Neural progenitor cell (in vitro differentiated cells): ENCODE results near the gene SLC2A10. TPM values are rescaled to one million over a fixed set of nuclear protein-coding genes. Genes with fewer than 3 reads are reported as not detected.

Source experiments
- DNase-seq: peaks from one replicate; pipeline ENCODE4 v3.0.0-alpha.2; 2016; ENCODE audit warnings: low spot score
- H2AFZ ChIP-seq: fragments of 200-600 bp; sonication (generic); replicated peaks from 2 replicates; pipeline ENCODE4 v1.6.1; 2016; ENCODE audit warnings: antibody characterized with exemption
- H3F3A ChIP-seq: fragments of 200-600 bp; sonication (generic); 2 replicates; pipeline ENCODE4 v1.6.1; 2016; ENCODE audit warnings: antibody characterized with exemption, low read depth
- H3K27ac ChIP-seq: fragments of 200-600 bp; sonication (generic); 2 replicates; pipeline ENCODE4 v1.5.1; 2016; ENCODE audit warnings: mild to moderate bottlenecking
- H3K27me3 ChIP-seq: fragments of 200-600 bp; sonication (generic); 2 replicates; pipeline ENCODE4 v1.6.1; 2016; ENCODE audit warnings: mild to moderate bottlenecking, moderate library complexity
- H3K36me3 ChIP-seq: fragments of 200-600 bp; sonication (generic); 2 replicates; pipeline ENCODE4 v1.5.1; 2016
- H3K4me1 ChIP-seq: fragments of 200-600 bp; sonication (generic); 2 replicates; pipeline ENCODE4 v1.6.1; 2016; ENCODE audit warnings: mixed run types
- H3K4me2 ChIP-seq: fragments of 200-600 bp; sonication (generic); 2 replicates; pipeline ENCODE4 v1.6.1; 2016
- H3K4me3 ChIP-seq: fragments of 200-600 bp; sonication (generic); 2 replicates; pipeline ENCODE4 v1.5.1; 2016
- H3K79me2 ChIP-seq: fragments of 200-600 bp; sonication (generic); 2 replicates; pipeline ENCODE4 v1.6.1; 2016; ENCODE audit warnings: low read depth
- H3K9ac ChIP-seq: fragments of 200-600 bp; sonication (generic); 2 replicates; pipeline ENCODE4 v1.6.1; 2016
- H3K9me3 ChIP-seq: fragments of 200-600 bp; sonication (generic); 2 replicates; pipeline ENCODE4 v1.5.1; 2016; ENCODE audit warnings: low read depth
- H4K20me1 ChIP-seq: fragments of 200-600 bp; sonication (generic); 2 replicates; pipeline ENCODE4 v1.6.1; 2016; ENCODE audit warnings: low read depth
- H3K27ac Mint-ChIP-seq: 3 replicates; pipeline ENCODE4 v1.8.0; 2021; ENCODE audit warnings: mixed read lengths
- H3K27me3 Mint-ChIP-seq: 2 replicates; pipeline ENCODE4 v1.8.0; 2022; ENCODE audit warnings: low read depth, mild to moderate bottlenecking, inconsistent platforms, moderate library complexity, mixed read lengths; ENCODE audit not compliant: insufficient read depth
- H3K36me3 Mint-ChIP-seq: 3 replicates; pipeline ENCODE4 v1.8.0; 2021; ENCODE audit warnings: mixed read lengths
- H3K4me1 Mint-ChIP-seq: 3 replicates; pipeline ENCODE4 v1.8.0; 2021; ENCODE audit warnings: mixed read lengths
- H3K4me3 Mint-ChIP-seq: 3 replicates; pipeline ENCODE4 v1.8.0; 2021; ENCODE audit warnings: mild to moderate bottlenecking, moderate library complexity, mixed read lengths
- H3K9me3 Mint-ChIP-seq: 3 replicates; pipeline ENCODE4 v1.8.0; 2020; ENCODE audit warnings: mixed read lengths
- CTCF ChIP-seq: fragments of 200-600 bp; sonication (generic); IDR thresholded peaks from 2 replicates; pipeline ENCODE4 v1.5.1; 2017; ENCODE audit warnings: antibody characterized with exemption, mild to moderate bottlenecking
- EZH2 ChIP-seq: fragments of 200-600 bp; sonication (generic); IDR thresholded peaks from 2 replicates; pipeline ENCODE4 v1.6.1; 2017; ENCODE audit warnings: antibody characterized with exemption, mild to moderate bottlenecking, moderate library complexity
- EZH2phosphoT487 ChIP-seq: fragments of 200-600 bp; sonication (generic); IDR thresholded peaks from 2 replicates; pipeline ENCODE4 v1.6.1; 2017; ENCODE audit warnings: antibody characterized with exemption
- total RNA-seq: library from RNA; depleted of rRNA; stranded (reverse); fragments of >200 nt; gene quantifications from 2 replicates; pipeline ENCODE4 v1.2.3, GENCODE V29; 2015; ENCODE audit warnings: low replicate concordance

Gene SLC2A10
- total RNA-seq, 1 donor from 2014 or later = 9.6 TPM

DNA sequence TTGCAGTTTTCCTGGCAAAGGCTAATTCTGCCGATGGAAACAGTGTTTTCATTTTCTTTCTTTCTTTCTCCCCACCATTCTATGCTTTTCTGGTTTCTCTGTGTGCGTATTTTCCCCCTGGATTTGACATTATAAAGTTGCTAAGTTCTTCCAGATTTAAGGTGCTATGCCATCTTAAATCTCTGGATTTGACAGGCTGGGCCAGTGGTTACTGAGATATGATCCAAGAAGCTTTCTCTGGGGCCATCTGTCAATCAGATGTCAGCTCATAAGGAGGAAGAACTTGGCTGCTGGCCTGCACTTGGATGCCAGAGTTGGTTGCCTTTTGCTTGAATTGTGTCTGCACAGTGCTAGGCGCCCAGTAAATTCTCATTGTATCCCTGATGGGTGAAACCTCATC, 39.7 kb downstream of the SLC2A10 start:
- Histone ChIP-seq H2AFZ (no peak overlapping the region), H3F3A (no peaks in the 10 kb centered on the region), H3K27ac (no peak overlapping the region), H3K9ac (no peak overlapping the region), H3K79me2 (no peaks in the 10 kb centered on the region), H3K4me3 (no peak overlapping the region), H4K20me1 (no peaks in the 10 kb centered on the region), H3K4me1 (no peaks in the 10 kb centered on the region), H3K9me3 (no peaks in the 10 kb centered on the region), H3K36me3 (no peaks in the 10 kb centered on the region), H3K27me3 (no peaks in the 10 kb centered on the region), H3K4me2 (no peak overlapping the region)
- Mint-ChIP-seq H3K4me3 (no peak overlapping the region), H3K27ac (no peak overlapping the region), H3K27me3 (peaks cover 6% of the 10 kb centered on the region), H3K4me1 (peaks cover 6% of the 10 kb centered on the region), H3K9me3 (no peaks in the 10 kb centered on the region), H3K36me3 (no peaks in the 10 kb centered on the region)
- no peak for DNase-seq
- TF ChIP-seq EZH2 (no peak), EZH2phosphoT487 (no peak), CTCF (no peak)

- Histone ChIP-seq H3K9me3 (no peaks in the 10 kb centered on the region), H3K27me3 (no peaks in the 10 kb centered on the region), H3K27ac (no peak overlapping the region), H3K4me1 (peaks cover under 1% of the 10 kb centered on the region), H3K36me3 (no peaks in the 10 kb centered on the region), H3K79me2 (no peaks in the 10 kb centered on the region), H4K20me1 (no peaks in the 10 kb centered on the region), H3K4me3 (no peak overlapping the region), H2AFZ (no peak overlapping the region), H3K4me2 (no peak overlapping the region), H3F3A (no peaks in the 10 kb centered on the region), H3K9ac (no peak overlapping the region)
- TF ChIP-seq CTCF = no peak
- peaks cover 8% of the 10 kb centered on the region for H3K4me1 Mint-ChIP-seq
- H3K9me3 Mint-ChIP-seq = no peaks in the 10 kb centered on the region
- H3K4me3 Mint-ChIP-seq = no peak overlapping the region
- no peaks in the 10 kb centered on the region for H3K36me3 Mint-ChIP-seq
- H3K27me3 Mint-ChIP-seq = peaks cover 6% of the 10 kb centered on the region
- no peak overlapping the region for H3K27ac Mint-ChIP-seq
- no peak for DNase-seq
Observed at GRCh38 chr20:46751856-46752255, 42.4 kb downstream of the SLC2A10 start.

DNA sequence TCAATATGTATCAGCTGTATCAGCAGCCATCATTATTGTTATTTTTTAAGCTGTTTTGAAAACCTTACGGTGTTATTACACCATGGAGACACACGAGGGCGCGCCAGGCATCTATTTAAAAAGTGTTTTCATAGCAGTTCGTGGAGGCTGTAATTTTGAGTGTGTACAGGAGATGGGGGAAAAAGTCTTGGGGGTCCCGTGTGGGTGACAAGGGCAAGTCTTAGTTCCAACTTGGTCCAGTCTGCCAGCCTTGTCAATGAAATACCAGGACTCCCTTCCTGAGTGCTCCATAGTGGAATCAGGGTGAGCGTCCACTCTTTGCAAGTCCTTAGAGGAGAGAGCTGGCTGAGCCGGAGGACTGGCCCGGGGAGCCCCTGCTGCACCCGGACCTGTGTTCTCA, 43.3 kb downstream of the SLC2A10 start:
- peak overlapping the region; percentile 95 for H3K27ac Mint-ChIP-seq
- peak overlapping the region; percentile 25 for H3K4me2 ChIP-seq

More for the DNA sequence above, 43.3 kb downstream of the SLC2A10 start:
- H3K27me3 ChIP-seq = no peaks in the 10 kb centered on the region
- peak; percentile 89 for TF ChIP-seq CTCF
- TF ChIP-seq EZH2 = no peak
- TF ChIP-seq EZH2phosphoT487 = no peak
- no peak overlapping the region for H3K9ac ChIP-seq
- peak overlapping the region; percentile 35 for H3K4me3 Mint-ChIP-seq
- H3K27ac ChIP-seq = no peak overlapping the region
- no peak overlapping the region for H3K4me3 ChIP-seq
- H2AFZ ChIP-seq = peak overlapping the region; percentile 68
- no peaks in the 10 kb centered on the region for H3K36me3 Mint-ChIP-seq
- no peaks in the 10 kb centered on the region for H3F3A ChIP-seq
- H3K9me3 ChIP-seq = no peaks in the 10 kb centered on the region
- H3K4me1 ChIP-seq = peaks cover 6% of the 10 kb centered on the region
- DNase-seq = peak; percentile 83
- H4K20me1 ChIP-seq = no peaks in the 10 kb centered on the region
- peaks cover 3% of the 10 kb centered on the region for H3K27me3 Mint-ChIP-seq
- H3K4me1 Mint-ChIP-seq = peaks cover 13% of the 10 kb centered on the region
- H3K9me3 Mint-ChIP-seq = no peaks in the 10 kb centered on the region
- no peaks in the 10 kb centered on the region for H3K36me3 ChIP-seq
- no peaks in the 10 kb centered on the region for H3K79me2 ChIP-seq
